Ovary (tissue), 3 donors: ENCODE results near the gene TOMM70.

Source experiments
- POLR2A ChIP-seq: fragments of 450-650 bp; IDR thresholded peaks from one replicate; pipeline ENCODE4 v1.6.1; 2017; ENCODE audit warnings: antibody characterized with exemption, mild to moderate bottlenecking, moderate library complexity
- TF ChIP-seq, protein P1 (sequence below), 3 donors: fragments of 450-650 bp in 2 of 3; fragments of 200-600 bp in 1 of 3; IDR thresholded peaks; one replicate each; pipeline versions ENCODE4 v1.5.1 to v1.8.0; 2016 to 2022; ENCODE audit warnings: antibody characterized with exemption in 3 of 3, mild to moderate bottlenecking in 1 of 3
- donor health status: DM: no; HTN: no; CAD: no.

DNA sequence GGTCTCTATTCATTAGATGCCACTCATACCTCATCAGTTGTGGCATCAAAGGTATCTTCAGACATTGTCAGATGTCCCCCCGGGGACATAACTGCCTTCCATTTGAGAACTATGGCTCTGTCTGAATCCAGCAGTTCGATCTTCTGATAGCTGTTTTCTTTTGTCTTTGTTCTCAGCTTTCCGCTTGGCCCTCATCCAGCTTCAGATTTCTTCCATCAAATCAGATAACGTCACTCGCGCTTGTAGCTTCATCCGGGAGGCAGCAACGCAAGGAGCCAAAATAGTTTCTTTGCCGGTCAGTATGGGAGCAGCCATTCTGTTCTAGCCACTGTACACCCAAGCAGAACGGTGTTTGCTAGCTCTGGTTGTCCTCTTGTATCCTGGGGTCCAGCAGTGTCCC, 62.0 kb downstream of the TOMM70 start:
- TF ChIP-seq, protein P1, sequence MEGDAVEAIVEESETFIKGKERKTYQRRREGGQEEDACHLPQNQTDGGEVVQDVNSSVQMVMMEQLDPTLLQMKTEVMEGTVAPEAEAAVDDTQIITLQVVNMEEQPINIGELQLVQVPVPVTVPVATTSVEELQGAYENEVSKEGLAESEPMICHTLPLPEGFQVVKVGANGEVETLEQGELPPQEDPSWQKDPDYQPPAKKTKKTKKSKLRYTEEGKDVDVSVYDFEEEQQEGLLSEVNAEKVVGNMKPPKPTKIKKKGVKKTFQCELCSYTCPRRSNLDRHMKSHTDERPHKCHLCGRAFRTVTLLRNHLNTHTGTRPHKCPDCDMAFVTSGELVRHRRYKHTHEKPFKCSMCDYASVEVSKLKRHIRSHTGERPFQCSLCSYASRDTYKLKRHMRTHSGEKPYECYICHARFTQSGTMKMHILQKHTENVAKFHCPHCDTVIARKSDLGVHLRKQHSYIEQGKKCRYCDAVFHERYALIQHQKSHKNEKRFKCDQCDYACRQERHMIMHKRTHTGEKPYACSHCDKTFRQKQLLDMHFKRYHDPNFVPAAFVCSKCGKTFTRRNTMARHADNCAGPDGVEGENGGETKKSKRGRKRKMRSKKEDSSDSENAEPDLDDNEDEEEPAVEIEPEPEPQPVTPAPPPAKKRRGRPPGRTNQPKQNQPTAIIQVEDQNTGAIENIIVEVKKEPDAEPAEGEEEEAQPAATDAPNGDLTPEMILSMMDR (IDR thresholded peaks at IDR 0.05), result no peak
- TF ChIP-seq POLR2A, result no peak
